ENCODE results near the gene RDH14. TPM values are rescaled to one million over a fixed set of nuclear protein-coding genes. Genes with fewer than 3 reads are reported as not detected.

RDH14 gene
- total RNA-seq, 4 donors from 2014 or later: 23.5 to 35.8 (median 31.6) TPM

GRCh38 chr2:18588802-18589201, 28.3 kb upstream of the RDH14 start:
- TF ChIP-seq, protein P1, sequence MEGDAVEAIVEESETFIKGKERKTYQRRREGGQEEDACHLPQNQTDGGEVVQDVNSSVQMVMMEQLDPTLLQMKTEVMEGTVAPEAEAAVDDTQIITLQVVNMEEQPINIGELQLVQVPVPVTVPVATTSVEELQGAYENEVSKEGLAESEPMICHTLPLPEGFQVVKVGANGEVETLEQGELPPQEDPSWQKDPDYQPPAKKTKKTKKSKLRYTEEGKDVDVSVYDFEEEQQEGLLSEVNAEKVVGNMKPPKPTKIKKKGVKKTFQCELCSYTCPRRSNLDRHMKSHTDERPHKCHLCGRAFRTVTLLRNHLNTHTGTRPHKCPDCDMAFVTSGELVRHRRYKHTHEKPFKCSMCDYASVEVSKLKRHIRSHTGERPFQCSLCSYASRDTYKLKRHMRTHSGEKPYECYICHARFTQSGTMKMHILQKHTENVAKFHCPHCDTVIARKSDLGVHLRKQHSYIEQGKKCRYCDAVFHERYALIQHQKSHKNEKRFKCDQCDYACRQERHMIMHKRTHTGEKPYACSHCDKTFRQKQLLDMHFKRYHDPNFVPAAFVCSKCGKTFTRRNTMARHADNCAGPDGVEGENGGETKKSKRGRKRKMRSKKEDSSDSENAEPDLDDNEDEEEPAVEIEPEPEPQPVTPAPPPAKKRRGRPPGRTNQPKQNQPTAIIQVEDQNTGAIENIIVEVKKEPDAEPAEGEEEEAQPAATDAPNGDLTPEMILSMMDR (IDR thresholded peaks at IDR 0.05): no peak
- DNase-seq (ENCODE audit: low spot score) (no peak), ATAC-seq (ENCODE audit: low FRiP score) (no peak)

DNA sequence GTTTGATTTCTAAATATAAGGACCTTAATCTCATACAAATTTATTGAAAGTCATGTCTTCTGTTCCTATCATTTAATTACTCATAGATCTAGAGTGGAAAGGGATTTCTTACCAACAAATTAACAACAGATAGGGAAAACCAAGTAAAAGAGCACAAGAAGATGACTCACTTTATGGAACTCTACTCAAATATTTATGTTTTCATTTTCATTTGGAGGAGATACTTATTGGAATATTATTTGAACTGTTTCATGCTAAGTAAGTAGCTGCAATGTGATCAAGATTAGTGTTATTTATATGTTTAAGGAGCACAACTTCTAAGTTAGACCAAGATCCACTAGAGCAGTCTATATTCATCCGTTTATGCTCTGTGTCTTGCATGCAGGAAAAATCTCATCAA, 27.6 kb upstream of the RDH14 start:
- ATAC-seq (ENCODE audit: low FRiP score) (no peak), DNase-seq (ENCODE audit: low spot score) (no peak)
- TF ChIP-seq, protein P1 (IDR thresholded peaks at IDR 0.05): no peak

DNA sequence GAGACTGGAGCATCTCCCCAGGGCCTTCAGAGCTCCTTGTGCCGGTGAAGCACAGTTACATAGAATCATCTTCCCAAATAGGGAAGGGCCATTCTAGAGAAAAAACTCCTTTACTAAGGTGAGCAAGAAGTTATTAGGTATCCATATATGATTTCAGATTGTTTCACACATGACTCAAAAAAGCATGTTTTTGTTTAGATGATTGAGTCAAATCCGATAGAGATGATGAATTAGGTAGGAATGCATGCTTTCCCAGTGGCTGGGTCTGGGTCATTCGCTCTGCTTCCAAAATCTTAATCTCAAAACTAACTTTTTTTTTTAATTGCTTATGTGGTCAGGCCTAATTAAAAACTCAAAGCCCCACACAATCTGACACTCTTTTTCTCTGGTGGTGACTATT, 25.1 kb upstream of the RDH14 start:
- no peak for DNase-seq (ENCODE audit: low spot score)
- ATAC-seq (ENCODE audit: low FRiP score): no peak
- TF ChIP-seq, protein P1 (IDR thresholded peaks at IDR 0.05): no peak

DNA sequence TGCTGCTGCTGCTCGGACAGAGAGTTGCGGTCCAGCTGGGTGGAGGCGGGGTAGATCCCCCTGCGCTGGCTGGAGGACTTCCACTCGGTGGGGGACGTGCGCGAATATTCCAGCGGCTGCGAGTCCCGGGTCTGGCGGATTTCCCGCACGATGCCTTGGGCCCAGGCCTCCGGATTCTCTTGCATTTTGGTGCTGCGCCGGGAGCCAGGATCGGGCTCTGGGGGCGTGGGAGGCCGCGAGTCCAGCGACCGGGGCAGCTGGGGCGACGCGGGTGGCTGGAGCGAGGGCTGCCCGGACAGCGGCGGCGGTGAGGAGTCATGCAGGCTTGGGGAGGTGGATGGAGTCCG, 24.1 kb upstream of the RDH14 start:
- ATAC-seq (ENCODE audit: low FRiP score) (no peak), DNase-seq (ENCODE audit: low spot score) (no peak)
- TF ChIP-seq, protein P1 (IDR thresholded peaks at IDR 0.05): no peak

GRCh38 chr2:18583905-18584607, 23.6 kb upstream of the RDH14 start:
- TF ChIP-seq, protein P1 (IDR thresholded peaks at IDR 0.05): no peak
- ATAC-seq (ENCODE audit: low FRiP score): no peak
- no peak for DNase-seq (ENCODE audit: low spot score)

GRCh38 chr2:18580606-18581005, 20.2 kb upstream of the RDH14 start:
- ATAC-seq (ENCODE audit: low FRiP score): no peak
- TF ChIP-seq, protein P1 (IDR thresholded peaks at IDR 0.05): no peak
- DNase-seq (ENCODE audit: low spot score): no peak

DNA sequence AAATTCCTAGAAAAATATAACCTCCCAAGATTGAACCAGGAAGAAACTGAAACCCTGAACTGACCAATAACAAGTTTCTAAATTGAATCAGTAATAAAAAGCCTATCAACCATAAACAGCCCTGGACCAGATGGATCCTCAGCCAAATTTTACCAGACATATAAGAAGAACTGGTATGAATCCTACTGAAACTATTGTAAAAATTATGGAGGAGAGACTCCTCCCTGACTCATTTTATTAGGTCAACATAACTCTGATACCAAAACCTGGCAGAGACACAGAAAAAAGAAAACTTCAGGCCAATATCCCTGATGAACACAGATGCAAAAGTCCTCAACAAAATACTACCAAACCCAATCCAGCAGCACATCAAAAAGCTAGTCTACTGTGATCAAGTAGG, 17.6 kb upstream of the RDH14 start:
- TF ChIP-seq, protein P1 (IDR thresholded peaks at IDR 0.05): no peak

More for the DNA sequence above, 17.6 kb upstream of the RDH14 start:
- DNase-seq (ENCODE audit: low spot score) (no peak), ATAC-seq (ENCODE audit: low FRiP score) (no peak)
